GM19240 (cell line): ENCODE data around the gene HMX1.

Source experiments
- DNase-seq: peaks from one replicate; pipeline ENCODE4 v3.0.0; 2011; ENCODE audit warnings: low spot score; ENCODE audit not compliant: insufficient read length

The HMX1 gene

DNA sequence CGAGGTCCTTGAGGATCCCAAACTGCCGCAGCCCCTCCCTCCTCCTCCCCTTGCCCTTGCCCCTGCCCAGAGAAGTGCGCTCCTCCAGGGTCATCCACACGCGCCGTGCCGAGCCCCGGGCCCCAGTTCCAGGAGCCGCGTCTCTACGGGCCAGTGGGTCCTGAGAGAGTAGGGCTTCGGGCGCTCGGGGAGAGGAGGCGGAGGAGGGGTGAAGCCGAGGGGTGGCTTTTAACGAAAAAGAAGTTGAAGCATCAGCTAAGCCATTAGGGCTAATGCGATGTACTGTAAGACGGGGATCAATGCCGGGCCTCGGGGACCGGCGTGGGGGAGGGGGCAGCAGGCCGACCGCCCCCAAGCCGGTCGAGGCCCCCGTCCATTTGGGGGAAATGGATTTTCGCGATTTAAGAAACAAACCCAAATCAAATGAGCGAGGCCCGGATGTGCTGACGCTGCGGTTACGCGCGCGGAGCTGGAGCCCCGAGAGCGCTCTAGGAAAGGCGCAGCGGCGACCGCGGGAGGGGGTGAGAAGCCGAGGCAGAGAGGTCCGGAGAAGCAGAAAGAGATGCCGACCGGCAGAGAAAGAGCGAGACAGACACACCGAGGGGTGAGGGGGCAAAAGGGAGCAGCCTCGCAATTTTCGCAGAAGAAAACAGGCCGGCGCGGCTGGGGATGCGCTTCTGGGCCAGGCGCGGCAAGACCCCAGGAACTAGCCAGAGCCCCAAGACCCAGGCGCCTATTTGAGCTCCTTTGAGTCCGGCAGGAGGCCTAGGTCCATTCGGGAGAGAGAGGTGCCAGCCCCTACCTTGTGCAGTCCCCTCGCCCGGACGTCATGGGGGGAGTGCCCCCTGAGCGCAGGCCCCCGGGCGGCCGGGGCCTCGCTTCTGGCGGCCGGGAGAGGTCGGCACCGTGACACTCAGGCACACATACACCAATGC lies 13.6 kb downstream of the HMX1 start:
- no peak for DNase-seq

DNA sequence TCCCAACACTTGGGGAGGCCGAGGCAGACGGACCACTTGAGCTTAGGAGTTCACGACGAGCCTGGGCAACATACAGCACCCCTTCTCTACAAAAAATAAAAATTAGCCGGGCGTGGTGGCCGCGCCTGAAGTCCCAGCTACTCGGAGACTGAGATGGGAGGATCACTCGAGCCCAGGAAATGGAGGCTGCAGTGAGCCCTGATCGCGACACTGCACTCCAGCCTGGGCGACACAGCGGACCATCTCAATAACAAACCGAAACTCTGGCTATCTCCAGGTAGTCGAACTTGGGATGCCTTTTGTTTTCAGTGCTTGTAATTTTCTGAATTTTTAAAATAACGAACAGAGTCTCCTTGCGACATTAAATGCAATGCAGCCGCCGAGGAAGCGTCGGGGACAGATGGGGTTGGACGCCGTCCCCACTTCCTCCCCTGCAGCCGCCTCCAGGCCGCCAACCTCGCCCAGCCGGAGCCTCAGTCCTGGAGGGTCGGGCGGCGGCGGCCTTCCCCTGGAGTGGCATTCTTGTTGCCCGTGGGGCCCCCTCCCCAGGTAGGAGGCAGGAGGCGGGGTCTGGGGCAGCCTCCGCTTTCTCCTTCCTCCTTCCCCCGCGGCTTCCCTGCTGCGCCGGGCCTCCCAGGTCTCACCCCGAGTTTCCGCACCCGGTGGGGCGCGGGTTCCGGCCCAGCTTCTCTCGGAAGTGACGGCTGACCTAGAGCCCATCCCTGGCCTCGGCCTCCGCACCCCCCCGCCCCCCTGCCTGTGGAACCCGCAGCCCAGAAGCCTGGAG lies 14.6 kb downstream of the HMX1 start:
- DNase-seq, result no peak

DNA sequence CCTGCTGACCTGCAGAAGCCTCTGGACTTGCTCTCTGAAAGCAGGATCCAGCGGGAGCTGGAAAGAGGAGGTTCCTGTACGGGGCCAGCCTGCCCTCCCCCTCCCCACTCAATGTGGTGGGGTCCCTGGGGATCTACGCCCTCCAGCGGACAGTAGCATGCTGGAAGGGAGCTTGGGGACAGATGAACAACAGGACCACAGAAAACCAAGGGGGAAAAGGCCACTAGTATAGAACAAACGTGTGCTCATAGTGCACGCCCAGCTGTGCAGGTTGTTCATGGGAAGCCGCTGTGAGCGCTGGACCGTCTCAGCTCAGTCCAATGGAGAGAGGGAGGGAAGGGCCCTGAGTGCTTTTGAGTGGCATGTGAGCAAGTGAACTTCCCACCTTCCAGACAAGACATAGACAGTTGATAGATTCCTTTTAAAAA lies 15.8 kb downstream of the HMX1 start:
- no peak for DNase-seq

DNA sequence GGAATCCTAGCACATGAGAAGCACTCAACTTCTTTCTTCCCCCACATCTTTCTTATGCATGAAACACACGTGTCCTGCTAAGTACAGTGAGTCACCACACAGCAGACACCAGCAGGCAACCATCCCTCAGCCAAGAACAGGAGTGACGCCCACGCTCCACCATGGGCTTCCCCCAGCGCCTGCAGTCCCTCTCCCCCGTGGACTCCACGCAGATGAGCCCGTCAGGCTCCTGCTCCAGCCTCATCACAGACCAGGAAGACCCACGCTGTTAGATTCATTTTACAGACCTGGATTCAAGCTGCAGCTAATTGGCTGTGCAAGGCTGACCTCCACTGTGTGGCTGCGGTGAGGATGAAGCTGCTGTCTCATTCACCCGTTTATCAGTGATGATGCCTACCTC lies 16.7 kb downstream of the HMX1 start:
- no peak for DNase-seq

DNA sequence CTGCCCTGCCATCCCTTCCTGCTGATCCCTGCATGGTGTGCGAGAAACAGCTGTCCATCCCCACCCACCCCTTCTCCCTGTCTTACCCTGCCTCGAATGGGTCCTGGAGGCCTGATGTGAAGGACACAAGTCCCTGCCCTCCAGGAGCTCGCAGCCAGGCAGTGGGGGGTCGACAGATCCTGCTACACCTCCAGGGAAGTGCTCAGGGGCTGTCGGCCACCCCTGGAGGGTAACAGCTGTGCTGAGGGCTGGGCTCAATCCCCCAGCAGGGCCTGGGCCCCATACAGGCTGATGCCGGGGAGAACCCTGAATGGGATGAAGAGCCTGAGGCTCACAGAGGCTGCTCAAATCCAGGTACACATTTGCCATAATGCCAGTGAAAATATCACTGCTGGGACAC lies 17.6 kb downstream of the HMX1 start:
- DNase-seq, result no peak

DNA sequence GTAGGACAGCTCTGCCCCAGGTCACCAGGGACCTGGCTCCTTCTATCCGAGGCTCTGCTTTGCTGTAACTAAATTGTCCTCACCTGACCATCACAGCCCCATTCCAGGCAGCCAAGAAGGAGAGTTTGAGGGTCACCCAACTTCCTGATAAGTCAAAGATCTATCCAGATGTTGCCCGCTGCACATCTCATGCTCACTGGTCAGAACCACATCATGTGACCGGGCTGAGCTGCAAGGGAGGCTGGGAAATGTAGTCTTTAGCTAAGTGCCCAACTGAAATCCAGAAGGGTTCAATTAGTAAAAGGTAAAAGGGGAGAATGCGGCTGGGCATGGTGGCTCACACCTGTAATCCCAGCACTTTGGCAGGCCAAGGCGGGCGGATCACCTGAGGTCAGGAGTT lies 18.4 kb downstream of the HMX1 start:
- no peak for DNase-seq

DNA sequence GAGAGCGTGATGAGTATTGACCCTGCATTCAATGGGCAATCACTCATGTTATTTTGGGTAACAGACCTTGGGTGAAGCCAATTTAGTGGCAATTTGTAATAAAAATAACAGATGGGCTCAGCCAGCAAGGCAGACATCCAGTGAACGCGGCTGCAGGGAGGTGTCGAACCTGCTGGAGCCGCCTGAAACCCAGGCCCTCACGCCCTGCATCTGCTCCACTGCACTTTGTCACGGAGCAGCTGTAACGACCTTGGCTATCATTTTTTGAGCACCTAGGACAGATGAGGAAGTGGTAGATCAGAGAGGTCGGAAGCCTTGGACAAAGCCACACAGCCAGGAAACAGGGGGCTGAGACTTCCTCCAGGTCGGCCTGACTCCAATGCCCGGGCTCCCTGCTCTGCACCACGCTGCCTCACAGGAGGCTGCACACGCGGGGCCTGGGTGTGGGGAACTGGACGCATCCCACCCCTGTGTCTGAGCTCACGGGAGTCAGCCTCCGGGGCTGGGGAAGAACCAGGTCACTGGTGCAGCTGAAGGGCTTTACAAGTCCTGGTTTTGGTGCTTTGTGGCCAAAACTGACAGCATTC lies 19.4 kb downstream of the HMX1 start:
- DNase-seq, result no peak

DNA sequence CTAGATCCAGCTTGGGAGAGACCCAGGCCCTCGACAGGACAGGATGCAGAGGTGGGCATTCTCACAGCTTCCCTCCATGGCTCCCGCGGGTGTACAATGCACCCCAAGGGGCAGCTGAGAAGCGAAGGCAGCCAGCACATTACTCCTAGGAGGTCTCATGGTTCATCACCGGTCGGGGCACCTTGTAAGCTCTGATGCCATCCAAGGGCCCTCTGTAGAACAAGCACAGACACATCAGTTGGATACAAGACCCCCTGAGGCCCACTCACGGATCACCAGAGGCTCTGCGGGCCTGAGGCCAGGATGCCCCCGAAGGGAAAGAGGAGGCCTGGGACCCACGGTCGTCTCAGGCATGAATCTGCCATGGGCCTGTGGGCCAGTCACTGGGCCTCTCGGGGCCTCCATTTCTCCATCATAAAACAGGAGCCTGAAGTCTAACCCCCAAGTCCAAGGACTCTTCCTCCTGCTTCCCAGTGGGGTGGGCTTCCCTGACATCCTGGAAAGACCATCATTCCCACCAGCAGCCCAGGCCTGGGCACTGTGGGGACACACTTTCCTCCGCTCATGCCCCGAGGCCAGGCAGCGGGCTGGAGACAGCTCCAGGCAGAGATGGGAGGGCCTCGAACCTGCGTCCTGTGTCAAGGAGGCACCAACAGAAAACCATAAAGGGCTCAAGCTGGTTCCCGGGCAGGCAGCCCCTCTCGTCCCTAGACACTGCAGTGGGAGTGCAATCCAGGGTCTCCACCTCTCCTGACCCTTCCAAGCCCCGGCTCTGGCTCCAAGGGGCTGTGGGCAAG lies 20.1 kb downstream of the HMX1 start:
- no peak for DNase-seq

DNA sequence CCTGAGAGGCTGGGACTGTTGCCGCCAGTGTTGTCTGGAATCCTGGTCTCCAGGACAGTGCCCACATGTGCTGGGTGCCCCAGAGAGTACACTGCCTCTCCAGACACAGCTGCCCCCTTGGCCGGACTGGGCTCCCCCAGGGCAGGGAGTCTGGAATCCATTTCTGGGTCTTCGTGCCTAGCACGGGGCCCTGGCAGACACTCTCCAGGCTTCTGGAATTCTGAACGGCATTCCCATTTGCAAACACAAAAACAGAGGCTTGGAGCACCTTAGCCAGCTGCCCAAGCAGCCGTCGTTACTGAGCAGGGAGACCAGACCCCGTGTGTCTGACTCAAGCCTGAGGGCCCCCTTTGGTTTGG lies 20.8 kb downstream of the HMX1 start:
- DNase-seq, result no peak

DNA sequence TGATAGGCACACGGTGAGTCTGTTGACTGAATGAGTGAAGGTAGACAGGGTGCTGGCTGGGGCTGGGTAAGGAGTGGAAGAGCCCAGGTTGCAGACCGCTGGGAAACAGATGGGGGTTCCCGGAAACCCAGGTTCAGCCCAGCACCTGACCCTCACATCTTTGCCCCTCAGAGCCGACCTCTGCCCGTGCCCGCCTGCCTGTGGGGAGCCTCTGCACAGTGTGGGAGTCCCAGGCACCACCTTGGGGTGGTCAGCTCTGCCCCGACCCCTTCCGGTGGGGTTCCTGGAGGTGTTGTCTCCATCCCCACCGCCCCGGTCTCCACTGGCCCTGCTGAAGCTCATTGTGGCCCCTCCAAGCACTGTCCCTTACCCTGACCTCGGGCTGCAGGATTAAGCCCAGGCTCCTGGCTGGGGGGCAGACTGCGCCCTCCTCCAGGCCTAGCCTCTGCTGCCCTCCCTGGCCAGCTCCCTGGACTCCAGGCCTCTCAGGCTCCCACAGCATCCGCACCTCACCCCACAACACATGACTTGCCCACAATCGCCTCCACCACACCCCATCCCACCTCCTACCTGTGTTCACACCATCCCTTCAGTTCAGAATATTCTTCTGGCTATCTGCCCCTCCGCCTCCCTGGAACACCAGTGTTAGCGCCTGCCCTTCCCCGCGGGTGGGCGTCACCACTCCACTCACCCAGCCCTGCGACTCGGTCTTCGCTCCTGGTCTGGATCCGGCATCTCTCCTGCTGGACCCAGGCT lies 21.4 kb downstream of the HMX1 start:
- no peak for DNase-seq

DNA sequence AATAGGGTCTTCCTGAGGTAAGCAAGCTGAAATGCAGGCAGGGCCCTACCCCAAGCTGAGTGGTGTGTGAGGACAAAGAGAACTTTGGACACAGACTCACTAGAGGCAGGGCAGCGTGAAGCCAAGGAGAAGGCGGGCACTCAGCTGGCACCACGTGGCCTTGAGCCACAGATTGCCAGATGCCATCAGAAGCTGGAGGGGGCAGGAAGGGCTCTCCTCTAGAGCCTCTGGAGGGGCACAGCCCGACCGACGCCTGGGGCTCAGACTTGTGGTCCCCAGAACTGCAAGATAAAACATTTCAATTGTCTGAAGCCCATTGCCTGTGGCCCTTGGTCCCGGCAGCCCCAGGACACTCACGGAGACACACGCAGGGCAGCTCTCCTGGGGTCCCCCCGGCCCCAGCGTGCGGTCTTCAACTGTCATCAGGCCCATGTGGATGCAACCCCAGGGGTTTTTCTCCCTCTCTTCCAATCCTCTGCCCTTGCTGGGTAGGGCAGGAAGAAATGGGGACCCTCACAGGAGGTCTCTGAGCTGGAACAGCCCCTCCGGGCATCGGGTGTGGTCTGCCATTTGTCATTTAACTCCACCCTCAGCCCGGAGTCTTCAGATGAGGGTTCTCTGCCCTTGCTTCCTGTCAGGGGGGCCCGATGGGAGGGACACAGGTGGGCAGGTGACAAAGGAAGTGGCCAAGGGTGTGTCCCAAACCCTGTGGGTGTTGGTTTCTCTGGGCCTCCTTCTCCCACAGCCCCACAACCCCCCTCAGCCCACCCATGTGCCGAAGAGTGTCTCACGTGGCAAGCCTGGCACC lies 22.2 kb downstream of the HMX1 start:
- DNase-seq, result no peak

DNA sequence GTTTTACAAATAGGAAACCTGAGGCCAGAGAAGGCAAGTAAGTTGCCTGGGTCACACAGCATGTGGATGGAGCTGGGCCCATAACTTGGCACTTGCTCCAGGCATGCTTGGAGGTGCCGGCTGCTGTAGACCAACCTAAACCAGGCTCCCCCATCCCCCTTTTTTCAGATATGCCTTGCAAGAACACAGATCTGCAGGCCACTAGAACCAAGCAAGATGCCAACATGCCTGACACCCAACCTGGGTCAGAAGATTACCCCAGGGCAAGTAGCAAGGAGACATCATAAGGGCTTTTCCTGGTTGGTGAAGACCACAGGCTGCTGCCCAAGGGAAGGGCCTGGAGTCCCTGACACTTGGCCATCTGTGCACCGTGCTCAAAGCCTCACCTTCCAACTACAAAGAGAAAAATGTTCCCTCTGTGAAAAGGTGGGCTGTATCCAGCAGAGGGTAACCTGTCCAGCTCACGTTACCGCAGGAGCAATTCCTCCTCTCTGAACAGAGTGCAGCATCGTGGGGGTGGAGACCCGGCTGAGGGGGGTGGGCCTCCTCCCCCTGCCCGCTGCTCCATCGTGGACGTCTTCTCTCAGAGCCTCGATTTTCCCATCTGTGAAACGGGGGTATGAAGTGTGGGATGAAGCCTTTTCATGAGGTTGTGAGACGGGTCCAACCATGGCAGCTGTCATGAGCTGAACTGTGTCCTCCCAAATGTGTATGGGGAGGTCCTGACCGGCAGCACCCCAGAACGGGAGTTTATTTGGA lies 23.0 kb downstream of the HMX1 start:
- DNase-seq, result no peak

DNA sequence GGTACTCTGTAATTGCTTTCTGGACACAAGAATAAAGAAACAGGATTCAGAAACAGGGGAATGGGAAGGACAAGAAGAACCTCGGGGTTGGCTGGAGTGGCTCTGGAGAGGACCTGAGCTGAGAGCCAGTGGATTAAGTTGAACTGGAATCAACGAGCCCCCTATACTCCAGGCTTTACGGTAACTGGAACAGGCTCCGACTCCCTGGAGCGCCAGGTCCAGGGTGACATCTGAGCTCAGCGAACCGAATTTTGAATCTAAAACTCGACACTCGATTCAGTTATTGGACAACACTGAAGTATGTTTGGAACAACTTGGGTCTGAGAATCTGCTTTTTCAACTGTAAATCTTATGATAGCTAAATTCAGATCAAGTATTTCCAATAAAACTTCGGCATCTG lies 23.9 kb downstream of the HMX1 start:
- DNase-seq, result no peak

DNA sequence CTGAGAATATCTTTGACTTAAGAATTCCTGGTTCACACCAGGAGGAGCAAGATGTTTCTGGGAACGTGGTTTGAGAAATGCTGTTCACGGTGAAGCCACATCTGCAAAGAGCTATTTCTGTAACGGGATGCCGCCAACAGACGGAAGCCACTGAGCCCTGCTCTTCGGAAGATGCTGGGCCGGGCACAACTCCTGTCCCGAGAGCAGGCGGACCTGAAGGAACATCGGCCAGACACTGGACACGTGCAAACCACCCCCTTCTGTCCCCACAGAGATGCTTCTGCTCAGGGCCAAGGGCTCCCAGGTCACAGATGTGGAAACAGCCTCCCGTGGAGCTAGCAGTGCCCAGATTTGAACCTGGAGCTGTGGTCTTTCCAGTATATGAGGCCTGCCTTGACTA lies 24.3 kb downstream of the HMX1 start:
- DNase-seq, result no peak

DNA sequence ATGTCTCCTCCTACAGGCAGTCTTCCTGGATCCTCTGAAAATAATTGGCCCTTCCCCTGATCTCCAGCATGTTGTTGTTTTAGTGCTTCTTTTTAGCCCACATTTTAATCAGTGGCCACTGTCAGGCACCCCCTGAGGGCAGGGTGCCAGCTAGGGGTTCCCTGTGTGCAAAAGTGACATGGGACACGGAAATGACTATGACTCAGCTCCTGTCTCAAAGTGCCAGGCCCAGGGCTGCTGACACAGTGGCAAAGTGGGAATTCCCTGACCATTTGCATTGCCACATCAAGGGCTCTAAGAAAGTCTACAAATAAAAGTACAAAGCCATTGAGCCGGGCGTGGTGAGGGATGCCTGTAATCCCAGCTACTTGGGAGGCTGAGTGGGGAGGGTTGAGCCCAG lies 24.8 kb downstream of the HMX1 start:
- DNase-seq, result no peak

DNA sequence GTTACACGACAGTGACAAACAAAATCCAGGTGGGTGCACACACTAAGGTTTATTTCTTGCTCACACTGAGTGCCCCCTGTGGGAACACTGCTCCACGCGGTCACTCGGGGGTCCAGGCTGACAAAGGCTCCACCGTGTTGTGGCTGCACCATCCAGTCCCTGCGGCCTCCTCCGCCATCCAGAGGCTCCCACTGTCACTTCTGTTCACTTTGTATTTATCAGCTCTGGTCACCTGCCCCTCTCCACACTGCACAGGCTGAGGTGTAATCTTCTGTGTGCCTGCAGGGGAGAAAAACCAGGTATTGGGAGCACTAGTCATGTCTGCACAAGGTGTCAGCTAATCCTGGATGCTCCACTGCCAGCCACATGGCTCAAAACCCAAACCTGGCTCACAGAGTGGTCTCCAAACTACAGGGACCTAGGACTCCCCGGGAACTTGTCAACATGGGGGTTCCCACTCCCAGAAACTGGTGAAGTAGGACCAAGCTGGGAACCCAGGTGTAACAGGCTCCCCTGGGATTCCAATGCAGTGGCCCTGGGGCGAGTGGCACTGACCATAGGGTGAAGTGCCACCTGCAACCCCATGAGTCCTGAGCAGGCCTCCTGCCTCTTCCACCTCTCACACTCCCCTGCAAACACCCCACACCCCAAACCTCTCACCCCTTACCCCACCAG lies 25.5 kb downstream of the HMX1 start:
- DNase-seq, result no peak

DNA sequence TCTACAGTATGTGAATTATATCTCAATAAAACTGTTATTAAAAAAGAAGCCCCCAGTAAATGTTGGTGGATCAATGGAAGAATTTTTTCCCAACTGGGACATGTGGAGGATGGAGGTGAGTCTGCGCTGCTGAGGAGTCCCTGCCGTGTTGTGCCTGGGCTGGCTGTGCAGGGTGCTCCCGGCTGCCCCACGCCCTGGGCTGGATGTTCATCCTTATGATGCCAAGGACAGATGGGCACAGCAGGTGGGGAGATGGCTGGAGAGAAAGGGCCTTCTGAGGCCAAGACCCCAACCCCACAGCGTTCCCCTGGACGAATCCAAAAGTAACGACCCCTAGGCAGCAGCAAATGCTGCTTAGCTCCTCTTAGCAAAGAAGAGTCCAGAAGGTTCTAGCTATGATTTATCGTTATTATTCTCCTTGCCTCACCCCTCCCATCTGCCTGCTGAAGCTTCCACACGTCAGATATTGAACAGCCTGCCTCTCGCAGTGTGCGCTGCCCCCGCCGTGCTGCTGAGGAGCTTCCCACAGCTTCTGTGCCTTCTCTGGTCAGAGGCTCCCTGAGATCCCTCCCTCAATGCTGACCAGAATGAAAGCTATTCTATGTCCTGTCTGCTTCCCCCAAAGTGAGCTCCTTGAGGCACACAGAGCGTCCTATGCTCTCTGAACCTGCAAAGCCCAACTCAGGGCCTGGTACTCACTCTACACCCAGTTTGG lies 26.5 kb downstream of the HMX1 start:
- DNase-seq, result no peak

DNA sequence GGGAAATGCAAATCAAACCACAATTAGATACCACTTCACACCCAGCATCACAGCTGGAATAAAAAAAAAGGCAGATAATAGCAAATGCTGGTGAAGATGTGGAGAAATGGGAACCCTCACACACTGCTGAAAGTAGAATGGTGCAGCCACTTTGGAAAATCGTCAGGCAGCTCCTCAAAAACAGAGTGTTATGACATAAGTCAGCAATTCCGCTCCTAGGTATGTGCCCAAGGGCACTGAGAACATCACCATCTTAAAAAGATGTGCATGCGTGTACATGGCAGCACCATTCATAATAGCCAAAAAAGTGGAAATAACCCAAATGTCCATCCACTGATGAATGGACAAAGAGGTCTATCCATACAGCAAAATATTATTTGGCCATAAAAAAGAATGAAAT lies 28.0 kb downstream of the HMX1 start:
- DNase-seq, result no peak
